GM12874 (cell line): ENCODE data around the gene PAQR3.

Experiments
- CTCF ChIP-seq: IDR thresholded peaks from 2 replicates; pipeline ENCODE4 v1.5.1; 2011; ENCODE audit warnings: low read depth, mild to moderate bottlenecking, control low read depth, low read length, moderate library complexity; ENCODE audit not compliant: insufficient read depth

Gene PAQR3

GRCh38 chr4:78938868-78939666 lies at the start of gene PAQR3:
PAQR3 (minus strand) TSS chr4:78939438; CDS start chr4:78939224, 214 bp downstream.
- TF ChIP-seq CTCF, result no peak

- no peak for TF ChIP-seq CTCF
Observed at GRCh38 chr4:78987683-78988082, 48.4 kb upstream of the PAQR3 start.

GRCh38 chr4:78984593-78984992 lies 45.4 kb upstream of the PAQR3 start:
- TF ChIP-seq CTCF, result no peak

- no peak for TF ChIP-seq CTCF
Observed at GRCh38 chr4:78975865-78976264, 36.6 kb upstream of the PAQR3 start.

GRCh38 chr4:78971776-78972175 lies 32.5 kb upstream of the PAQR3 start:
- TF ChIP-seq CTCF, result no peak

- TF ChIP-seq CTCF, result no peak
Observed at GRCh38 chr4:78971326-78971725, 32.1 kb upstream of the PAQR3 start.

- no peak for TF ChIP-seq CTCF
Observed at GRCh38 chr4:78962597-78963115, 23.4 kb upstream of the PAQR3 start.
